Activated CD8-positive, alpha-beta memory T cell treated with anti-CD3 and anti-CD28 coated beads for 36 hours (primary cell): ENCODE measurements around the gene CDK3. TPM values are rescaled to one million over a fixed set of nuclear protein-coding genes. Genes with fewer than 3 reads are reported as not detected.

ENCODE experiments used
- CTCF ChIA-PET: fragments of 350-600 bp; sonication (Branson Sonifier 250); formaldehyde crosslinking; loops from one replicate; lab custom pipeline; 2021; ENCODE audit warnings: antibody characterized with exemption; lab: Charles Lee
- POLR2A ChIA-PET: fragments of 350-600 bp; sonication (Branson Sonifier 250); formaldehyde crosslinking; loops from one replicate; lab custom pipeline; 2021; ENCODE audit warnings: antibody characterized with exemption; lab: Charles Lee
- total RNA-seq, 2 experiments: library from RNA; stranded (reverse); gene quantifications; one replicate each; pipeline ENCODE4 v1.2.3, GENCODE V29; 2021

The CDK3 gene
- total RNA-seq, 2 experiments from 2014 or later = 4.1 to 5.1 TPM

- CTCF ChIA-PET = interaction anchor here (0.5 to 1.9 kb wide), 2 partner anchors 76 to 234 kb away, joined by 3 to 5 read pairs; no protein-coding TSS in a partner anchor
- POLR2A ChIA-PET = interaction anchor here (0.7 kb wide), 1 partner anchor 76 kb away, joined by 3 read pairs; no protein-coding TSS in a partner anchor
Observed at GRCh38 chr17:75981019-75981615, 19.5 kb upstream of the CDK3 start.

GRCh38 chr17:75983501-75984181 is 17.0 kb upstream of the CDK3 start:
- CTCF ChIA-PET = no interaction called here
- POLR2A ChIA-PET = no interaction called here

GRCh38 chr17:75985986-75986385 is 14.7 kb upstream of the CDK3 start:
- ChIA-PET POLR2A (no interaction called here), CTCF (no interaction called here)

- POLR2A ChIA-PET = no interaction called here
- CTCF ChIA-PET = interaction anchor here (0.7 to 1.2 kb wide), 2 partner anchors 21 to 24 kb away, joined by 3 to 4 read pairs; no protein-coding TSS in a partner anchor
Observed at GRCh38 chr17:75987041-75987440, 13.6 kb upstream of the CDK3 start.

GRCh38 chr17:75991396-75991795 is 9.3 kb upstream of the CDK3 start:
- POLR2A ChIA-PET = interaction anchor here (0.6 kb wide), 1 partner anchor 35 kb away, joined by 3 read pairs; no protein-coding TSS in a partner anchor
- CTCF ChIA-PET = interaction anchor here (1.9 kb wide), 1 partner anchor 14 kb away, joined by 8 read pairs; no protein-coding TSS in a partner anchor

- POLR2A ChIA-PET = no interaction called here
- CTCF ChIA-PET = interaction anchor here (2.3 to 2.5 kb wide), 2 partner anchors 10 to 90 kb away, joined by 6 to 8 read pairs; partner anchors contain the start of gene MRPL38
Observed at GRCh38 chr17:75994802-75995370, 5.8 kb upstream of the CDK3 start.

DNA sequence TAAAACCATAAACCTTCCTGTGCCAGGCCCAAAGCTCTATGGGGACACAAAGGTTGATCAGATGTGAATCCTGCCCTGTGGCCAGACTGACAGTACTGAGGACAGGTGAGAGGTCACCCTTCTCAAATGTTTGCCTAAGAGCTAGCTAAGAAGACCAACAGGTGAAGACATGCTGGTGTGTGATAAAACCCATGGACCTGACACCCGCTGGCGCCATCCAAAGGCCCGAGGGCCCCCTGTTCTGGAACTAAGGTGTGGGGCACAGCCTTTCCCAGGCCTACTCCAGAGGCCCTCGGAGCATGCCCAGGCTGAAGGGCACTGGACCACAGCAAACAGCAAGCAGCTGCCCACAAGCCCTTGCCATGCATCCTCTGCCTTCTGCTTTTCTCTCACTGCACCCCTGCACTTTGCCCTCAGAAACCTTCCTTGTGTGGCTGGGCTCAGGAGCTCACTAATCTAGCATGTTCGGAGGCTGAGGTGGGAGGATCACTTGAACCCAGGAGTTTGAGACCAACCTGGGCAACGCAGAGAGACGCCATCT is 5.2 kb upstream of the CDK3 start:
- ChIA-PET CTCF (interaction anchor here (2.3 to 2.5 kb wide), 2 partner anchors 9 to 90 kb away, joined by 6 to 8 read pairs; partner anchors contain the start of gene MRPL38), POLR2A (no interaction called here)

- ChIA-PET CTCF (interaction anchor here (0.6 to 2.5 kb wide), 4 partner anchors 60 to 103 kb away, joined by 3 to 6 read pairs (median 4); partner anchors contain the start of gene MRPL38), POLR2A (interaction anchor here (0.5 kb wide), 1 partner anchor 249 kb away, joined by 4 read pairs; no protein-coding TSS in a partner anchor)
Observed at GRCh38 chr17:75996665-75997590, 3.7 kb upstream of the CDK3 start.

GRCh38 chr17:75998327-75998795 is 2.3 kb upstream of the CDK3 start:
- CTCF ChIA-PET = interaction anchor here (1.0 kb wide), 1 partner anchor 16 kb away, joined by 7 read pairs; no protein-coding TSS in a partner anchor
- POLR2A ChIA-PET = no interaction called here

DNA sequence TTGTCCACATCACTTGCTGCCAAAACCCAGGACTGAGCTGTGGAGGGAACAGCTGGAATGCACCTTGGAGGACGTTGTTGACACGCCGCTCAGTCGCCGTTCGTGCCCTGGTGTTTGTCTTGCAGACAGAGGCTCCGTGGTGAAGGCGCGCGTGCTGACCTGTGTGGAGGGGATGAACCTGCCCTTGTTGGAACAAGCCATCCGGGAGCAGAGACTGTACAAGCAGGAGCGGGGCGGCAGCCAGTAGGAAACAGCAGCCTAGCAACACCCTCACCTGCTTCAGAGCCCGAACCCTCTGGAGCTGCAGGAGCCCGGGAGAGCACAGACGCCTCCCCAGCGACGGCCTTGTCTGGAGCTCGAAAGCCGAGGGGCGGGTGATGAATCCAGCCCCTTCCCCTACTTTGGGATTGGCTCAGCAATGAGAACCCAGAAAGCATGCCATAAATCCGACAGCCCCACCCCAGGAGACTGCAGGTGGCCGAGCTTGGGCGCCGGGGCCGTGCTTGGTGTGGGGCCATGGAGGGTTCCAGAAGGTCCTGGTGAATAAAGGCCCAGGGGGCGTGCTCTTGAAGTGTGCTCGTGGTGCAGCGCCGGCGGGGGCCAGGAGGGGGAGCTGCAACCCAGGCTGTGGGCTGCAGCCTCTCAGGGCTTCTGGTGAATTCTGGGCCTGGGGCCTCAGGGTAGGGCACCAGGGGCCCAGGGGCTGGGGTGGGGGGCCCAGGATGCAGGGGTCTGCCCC is 470 bp upstream of the CDK3 start:
- POLR2A ChIA-PET = no interaction called here
- CTCF ChIA-PET = interaction anchor here (0.5 to 7.1 kb wide), 8 partner anchors 8 to 307 kb away, joined by 3 to 59 read pairs (median 4); partner anchors contain the start of gene MRPL38

- CTCF ChIA-PET = interaction anchor here (0.6 to 7.1 kb wide), 4 partner anchors 10 to 109 kb away, joined by 3 to 59 read pairs (median 6); partner anchors contain the start of gene MRPL38
- POLR2A ChIA-PET = no interaction called here
Observed at GRCh38 chr17:76002100-76002499, 1.4 kb downstream of the CDK3 start.

GRCh38 chr17:76003915-76004314 is 3.3 kb downstream of the CDK3 start:
- ChIA-PET POLR2A (interaction anchor here (0.6 kb wide), 1 partner anchor 148 kb away, joined by 6 read pairs; no protein-coding TSS in a partner anchor), CTCF (interaction anchor here (0.6 to 7.1 kb wide), 5 partner anchors 9 to 435 kb away, joined by 3 to 59 read pairs (median 5); partner anchors contain the start of gene MRPL38)

- POLR2A ChIA-PET = no interaction called here
- CTCF ChIA-PET = interaction anchor here (0.6 to 7.1 kb wide), 15 partner anchors 9 to 647 kb away, joined by 3 to 59 read pairs (median 4); partner anchors contain the start of gene MRPL38
Observed at GRCh38 chr17:76004750-76005262, 4.2 kb downstream of the CDK3 start.

DNA sequence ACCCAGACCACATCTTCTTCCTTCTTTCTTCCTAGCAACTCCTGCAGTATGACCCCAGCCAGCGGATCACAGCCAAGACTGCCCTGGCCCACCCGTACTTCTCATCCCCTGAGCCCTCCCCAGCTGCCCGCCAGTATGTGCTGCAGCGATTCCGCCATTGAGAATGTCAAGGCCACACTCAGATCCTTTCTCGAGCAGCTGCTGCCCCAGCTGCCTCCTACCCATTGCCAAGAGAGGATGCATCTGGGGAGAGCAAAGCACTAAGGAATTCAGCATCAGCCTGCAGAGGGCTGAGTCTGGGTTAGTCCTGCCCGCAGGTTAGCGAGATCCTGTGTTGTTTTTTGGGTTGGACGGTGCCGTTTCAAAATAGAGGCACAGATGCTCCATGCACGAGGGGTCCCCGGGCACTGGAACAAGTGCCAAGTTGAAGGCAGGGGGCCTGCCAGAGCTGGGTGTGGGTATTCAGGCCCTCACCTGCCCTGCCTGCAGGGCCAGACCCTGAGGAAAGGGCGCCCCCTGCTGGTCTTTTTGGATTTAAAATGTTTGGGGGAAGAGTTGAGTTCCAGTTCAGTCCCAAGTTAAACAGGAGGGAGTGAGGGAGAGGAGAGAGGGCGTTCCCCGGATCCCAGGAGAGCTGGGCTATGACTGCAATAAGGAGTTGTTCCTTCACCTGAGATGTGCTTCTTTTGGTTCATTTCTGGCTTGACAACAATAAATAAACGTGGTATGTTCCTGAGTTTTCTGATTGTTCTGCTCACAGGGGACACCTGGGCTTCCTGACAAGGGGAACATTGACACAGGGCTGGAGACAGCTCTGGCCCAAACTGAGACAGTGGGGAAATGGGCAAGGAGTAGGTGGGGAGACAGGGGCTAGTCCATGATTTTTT is 4.9 kb downstream of the CDK3 start:
- CTCF ChIA-PET = interaction anchor here (0.5 to 7.1 kb wide), 18 partner anchors 8 to 646 kb away, joined by 3 to 59 read pairs (median 4); partner anchors contain the start of gene MRPL38
- POLR2A ChIA-PET = no interaction called here

DNA sequence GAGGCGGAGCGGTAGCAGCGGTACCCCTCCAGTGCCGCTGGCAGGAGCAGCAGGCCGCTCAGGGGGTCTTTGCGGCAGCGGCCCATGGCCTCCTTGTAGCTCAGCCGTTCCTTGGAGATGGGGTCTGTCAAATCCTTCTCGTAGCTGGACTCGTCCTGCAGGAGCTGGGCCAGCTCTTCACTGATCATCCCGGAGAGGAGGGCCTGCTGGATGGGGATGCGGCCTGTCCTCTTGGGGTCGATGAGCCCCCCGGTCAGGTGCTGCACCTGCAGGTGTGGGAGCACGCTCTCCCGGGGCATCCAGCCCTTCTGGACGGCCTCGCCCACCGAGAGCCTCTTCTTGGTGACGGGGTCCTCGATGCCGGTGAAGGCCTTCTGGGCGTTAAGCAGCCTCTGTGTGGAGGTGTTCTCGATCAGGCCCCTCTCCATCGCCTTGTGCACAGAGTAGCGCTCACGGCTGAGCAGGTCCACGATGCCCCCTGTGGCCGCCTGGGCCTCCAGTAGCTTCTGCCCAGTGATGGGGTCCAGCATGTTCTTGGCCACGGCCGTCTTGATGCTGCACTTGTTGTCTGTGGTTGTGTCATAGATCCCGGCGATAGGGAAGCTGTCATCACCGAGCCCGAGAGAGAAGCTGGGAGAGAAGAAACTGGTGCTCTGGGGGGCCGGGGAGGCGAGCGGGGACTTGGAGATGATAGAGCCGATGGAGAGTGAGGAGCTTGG is 6.6 kb downstream of the CDK3 start:
- CTCF ChIA-PET = interaction anchor here (0.9 to 1.4 kb wide), 3 partner anchors 91 to 292 kb away, joined by 3 to 4 read pairs (median 3); partner anchors contain the start of gene MRPL38
- POLR2A ChIA-PET = no interaction called here
